Activated CD8-positive, alpha-beta T cell treated with anti-CD3 and anti-CD28 coated beads for 36 hours (primary cell): ENCODE results near the gene BORA. TPM values are rescaled to one million over a fixed set of nuclear protein-coding genes. Genes with fewer than 3 reads are reported as not detected.

Source experiments
- ATAC-seq: fragments of 200-7000 bp; cut with Tn5 transposase; one replicate; pipeline ENCODE4 v1.10.0; 2021; ENCODE audit warnings: mild to moderate bottlenecking, moderate library complexity
- CTCF ChIA-PET: fragments of 350-600 bp; sonication (Branson Sonifier 250); formaldehyde crosslinking; loops from one replicate; lab custom pipeline; 2021; ENCODE audit warnings: antibody characterized with exemption; lab: Charles Lee
- POLR2A ChIA-PET: fragments of 350-600 bp; sonication (Branson Sonifier 250); formaldehyde crosslinking; loops from one replicate; lab custom pipeline; 2021; ENCODE audit warnings: antibody characterized with exemption; lab: Charles Lee
- DNase-seq: peaks from one replicate; pipeline ENCODE4 v3.0.0-alpha.2; 2020
- H3K27ac Mint-ChIP-seq: one replicate; pipeline ENCODE4 v1.8.0; 2021; ENCODE audit warnings: mild to moderate bottlenecking, mixed read lengths
- H3K27me3 Mint-ChIP-seq: one replicate; pipeline ENCODE4 v1.8.0; 2021; ENCODE audit warnings: mixed read lengths
- H3K36me3 Mint-ChIP-seq: one replicate; pipeline ENCODE4 v1.8.0; 2021; ENCODE audit warnings: low read depth, mixed read lengths
- H3K4me1 Mint-ChIP-seq: one replicate; pipeline ENCODE4 v1.8.0; 2021; ENCODE audit warnings: low read depth, mixed read lengths
- H3K4me3 Mint-ChIP-seq: one replicate; pipeline ENCODE4 v1.8.0; 2021; ENCODE audit warnings: mild to moderate bottlenecking, moderate library complexity, mixed read lengths
- H3K9me3 Mint-ChIP-seq: one replicate; pipeline ENCODE4 v1.8.0; 2021; ENCODE audit warnings: mixed read lengths
- intact Hi-C: fragments of 100-400 bp; cut with micrococcal nuclease; formaldehyde crosslinking; loops from one replicate; pipeline ENCODE4 v1.10.0; 2022
- total RNA-seq, 2 experiments: library from RNA; stranded (reverse); gene quantifications; one replicate each; pipeline ENCODE4 v1.2.3, GENCODE V29; 2021
- TF ChIP-seq, protein P1 (sequence below): fragments of 200-600 bp; IDR thresholded peaks from one replicate; pipeline ENCODE4 v1.8.0; 2022; ENCODE audit warnings: antibody characterized with exemption, mild to moderate bottlenecking

Gene BORA
- total RNA-seq, 2 experiments from 2014 or later, result 16.8 to 17.5 TPM

GRCh38 chr13:72757792-72758535 is 30.2 kb downstream of the BORA start:
- ChIA-PET CTCF (interaction anchor here (1.3 kb wide), 1 partner anchor 9 kb away, joined by 4 read pairs; no protein-coding TSS in a partner anchor), POLR2A (no interaction called here)
- ATAC-seq (peak; percentile 51), DNase-seq (no peak)
- no peak overlapping the region for H3K4me3 Mint-ChIP-seq
- H3K9me3 Mint-ChIP-seq, result no peaks in the 10 kb centered on the region
- intact Hi-C loops, result no loop called here
- TF ChIP-seq, protein P1, sequence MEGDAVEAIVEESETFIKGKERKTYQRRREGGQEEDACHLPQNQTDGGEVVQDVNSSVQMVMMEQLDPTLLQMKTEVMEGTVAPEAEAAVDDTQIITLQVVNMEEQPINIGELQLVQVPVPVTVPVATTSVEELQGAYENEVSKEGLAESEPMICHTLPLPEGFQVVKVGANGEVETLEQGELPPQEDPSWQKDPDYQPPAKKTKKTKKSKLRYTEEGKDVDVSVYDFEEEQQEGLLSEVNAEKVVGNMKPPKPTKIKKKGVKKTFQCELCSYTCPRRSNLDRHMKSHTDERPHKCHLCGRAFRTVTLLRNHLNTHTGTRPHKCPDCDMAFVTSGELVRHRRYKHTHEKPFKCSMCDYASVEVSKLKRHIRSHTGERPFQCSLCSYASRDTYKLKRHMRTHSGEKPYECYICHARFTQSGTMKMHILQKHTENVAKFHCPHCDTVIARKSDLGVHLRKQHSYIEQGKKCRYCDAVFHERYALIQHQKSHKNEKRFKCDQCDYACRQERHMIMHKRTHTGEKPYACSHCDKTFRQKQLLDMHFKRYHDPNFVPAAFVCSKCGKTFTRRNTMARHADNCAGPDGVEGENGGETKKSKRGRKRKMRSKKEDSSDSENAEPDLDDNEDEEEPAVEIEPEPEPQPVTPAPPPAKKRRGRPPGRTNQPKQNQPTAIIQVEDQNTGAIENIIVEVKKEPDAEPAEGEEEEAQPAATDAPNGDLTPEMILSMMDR, result no peak
- H3K4me1 Mint-ChIP-seq, result no peaks in the 10 kb centered on the region
- peak overlapping the region; percentile 10 for H3K27ac Mint-ChIP-seq
- peaks cover 51% of the 10 kb centered on the region for H3K36me3 Mint-ChIP-seq
- H3K27me3 Mint-ChIP-seq, result no peaks in the 10 kb centered on the region

GRCh38 chr13:72760189-72760588 is 32.5 kb downstream of the BORA start:
- no peaks in the 10 kb centered on the region for H3K9me3 Mint-ChIP-seq
- ATAC-seq (no peak), DNase-seq (no peak)
- H3K27me3 Mint-ChIP-seq, result no peaks in the 10 kb centered on the region
- intact Hi-C loops, result no loop called here
- no peaks in the 10 kb centered on the region for H3K4me1 Mint-ChIP-seq
- peaks cover 53% of the 10 kb centered on the region for H3K36me3 Mint-ChIP-seq
- CTCF ChIA-PET, result no interaction called here
- POLR2A ChIA-PET, result no interaction called here
- TF ChIP-seq, protein P1, result no peak
- no peak overlapping the region for H3K4me3 Mint-ChIP-seq
- H3K27ac Mint-ChIP-seq, result no peak overlapping the region

- ChIA-PET CTCF (no interaction called here), POLR2A (no interaction called here)
- no peaks in the 10 kb centered on the region for H3K4me1 Mint-ChIP-seq
These were observed 35.7 kb downstream of the BORA start for GRCh38 chr13:72763411-72763810.

GRCh38 chr13:72774019-72774418 is 46.3 kb downstream of the BORA start:
- no peak overlapping the region for H3K4me3 Mint-ChIP-seq
- no peaks in the 10 kb centered on the region for H3K27me3 Mint-ChIP-seq
- no peak for DNase-seq
- intact Hi-C loops, result no loop called here
- peaks cover 52% of the 10 kb centered on the region for H3K36me3 Mint-ChIP-seq
- H3K9me3 Mint-ChIP-seq, result no peaks in the 10 kb centered on the region
- peaks cover 10% of the 10 kb centered on the region for H3K4me1 Mint-ChIP-seq
- no peak overlapping the region for H3K27ac Mint-ChIP-seq
- CTCF ChIA-PET, result no interaction called here
- ATAC-seq, result no peak
- POLR2A ChIA-PET, result no interaction called here
- TF ChIP-seq, protein P1, result no peak

More at GRCh38 chr13:72763411-72763810, 35.7 kb downstream of the BORA start:
- Mint-ChIP-seq H3K4me3 (no peak overlapping the region), H3K36me3 (peaks cover 54% of the 10 kb centered on the region), H3K9me3 (no peaks in the 10 kb centered on the region), H3K27ac (no peak overlapping the region), H3K27me3 (no peaks in the 10 kb centered on the region)
- TF ChIP-seq, protein P1, result no peak
- DNase-seq (no peak), ATAC-seq (no peak)
- intact Hi-C loops, result no loop called here
